Measurements from ENCODE around the gene FAM3A. TPM values are rescaled to one million over a fixed set of nuclear protein-coding genes. Genes with fewer than 3 reads are reported as not detected.
A peak's percentile ranks its signal among the peaks of the same experiment; 100 is the strongest.

The FAM3A gene
- total and polyA plus RNA-seq, 10 of the 15 experiments (the other 5 are each of a cell fraction or from before 2014, with no cell fraction given), result 0.29 to 21.1 (median 11.4) TPM

GRCh38 chrX:154478728-154479622 is 37.1 kb downstream of the FAM3A start, which contains the start of gene LAGE3 (continued):
- TF ChIP-seq MAX (IDR thresholded peaks at IDR 0.05; ENCODE audit: low read depth, low read length) (peak; percentile 79), RAD21 (IDR thresholded peaks at IDR 0.05; ENCODE audit: insufficient read depth, low read depth, low read length) (no peak), NRF1 (conservative IDR thresholded peaks at IDR 0.05; ENCODE audit: low read depth, low read length) (peak; percentile 79), RAD51 (IDR thresholded peaks at IDR 0.05) (0 out of 2 replicates have a peak, but pooled peaks have one; percentile 28), SREBF1 (IDR thresholded peaks at IDR 0.05; ENCODE audit: low read length) (no peak), IRF3 (IDR thresholded peaks at IDR 0.05) (no peak), IKZF1 (conservative IDR thresholded peaks at IDR 0.05) (peak; percentile 70), FOXM1 (IDR thresholded peaks at IDR 0.05; ENCODE audit: low read depth, low read length) (no peak), CBFB (IDR thresholded peaks at IDR 0.05; ENCODE audit: low read depth) (0 out of 2 replicates have a peak, but pooled peaks have one; percentile 23), PBX3 (IDR thresholded peaks at IDR 0.05; ENCODE audit: insufficient replicate concordance, low read depth, low read length) (no peak), HDAC2 (IDR thresholded peaks at IDR 0.05) (no peak), HSF1 (IDR thresholded peaks at IDR 0.05; ENCODE audit: low read depth, low read length) (no peak), GABPA (IDR thresholded peaks at IDR 0.05; ENCODE audit: low read depth) (no peak), HDGF (IDR thresholded peaks at IDR 0.05) (no peak; the same call in 1 of the 2 replicates), ZNF207 (IDR thresholded peaks at IDR 0.05; ENCODE audit: borderline replicate concordance) (peak; percentile 53; the same call in 1 of the 2 replicates), PKNOX1 (IDR thresholded peaks at IDR 0.05) (peak; percentile 35; the same call in 1 of the 2 replicates), RELA (IDR thresholded peaks at IDR 0.05; ENCODE audit: borderline replicate concordance, partially characterized antibody) (peak; percentile 29), BRCA1 (IDR thresholded peaks at IDR 0.05; ENCODE audit: low read depth, low read length) (no peak), MEF2A (IDR thresholded peaks at IDR 0.05; ENCODE audit: insufficient read depth, low read depth, low read length) (no peak), ZBTB33 (IDR thresholded peaks at IDR 0.05) (no peak), POLR2AphosphoS2 (IDR thresholded peaks at IDR 0.05; ENCODE audit: low read depth, low read length) (peak; percentile 69; the same call in 1 of the 2 replicates), JUNB (IDR thresholded peaks at IDR 0.05) (no peak), PML (IDR thresholded peaks at IDR 0.05; ENCODE audit: low read length) (peak; percentile 79), CBX3 (IDR thresholded peaks at IDR 0.05; ENCODE audit: borderline replicate concordance, low read depth) (no peak)
